ENCODE results near the gene GATAD1. TPM values are rescaled to one million over a fixed set of nuclear protein-coding genes. Genes with fewer than 3 reads are reported as not detected.
A peak's percentile ranks its signal among the peaks of the same experiment; 100 is the strongest.

Gene GATAD1
- total and polyA plus RNA-seq, 2 of the 13 experiments (the other 11 are each of a cell fraction or from before 2014, with no cell fraction given), result 20.6 to 42.1 TPM

DNA sequence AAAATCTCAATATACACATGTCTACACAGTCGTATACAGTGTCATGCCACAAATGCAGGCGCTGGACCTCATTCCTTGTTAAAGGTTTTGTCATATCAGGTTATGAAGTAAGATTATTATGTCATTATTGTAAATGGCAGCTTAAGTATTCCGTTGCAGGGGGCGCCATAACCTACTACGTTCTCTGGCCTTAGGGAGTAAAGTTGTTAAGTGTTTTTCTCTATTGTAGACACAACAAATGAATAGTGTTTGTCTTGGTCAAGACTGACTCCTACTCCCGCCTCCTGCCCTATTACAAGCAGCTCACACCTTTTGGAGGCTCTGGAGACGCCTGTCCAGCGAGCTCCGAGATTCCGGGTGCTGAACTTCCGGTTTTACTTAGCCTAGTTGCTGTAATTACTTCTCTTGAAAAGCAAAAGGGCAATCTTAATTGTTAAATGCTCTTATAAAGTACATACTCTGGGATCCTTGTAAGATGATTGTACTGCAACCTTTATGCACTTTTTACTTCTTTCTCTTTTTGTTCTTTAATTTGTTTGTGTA is 994 bp downstream of the GATAD1 start (continued):
- TF ChIP-seq ZNF572 (CRISPR knock-in tag; IDR thresholded peaks at IDR 0.05) (no peak), FOXP1 (IDR thresholded peaks at IDR 0.05) (no peak), FOXP1 (CRISPR knock-in tag; IDR thresholded peaks at IDR 0.05) (no peak), HBP1 (CRISPR knock-in tag; IDR thresholded peaks at IDR 0.05; ENCODE audit: low read depth) (no peak), ZNF605 (CRISPR knock-in tag; IDR thresholded peaks at IDR 0.05) (0 out of 2 replicates have a peak, but pooled peaks have one; percentile 36), NFE2 (CRISPR knock-in tag; IDR thresholded peaks at IDR 0.05) (no peak), TFE3 (CRISPR knock-in tag; IDR thresholded peaks at IDR 0.05) (no peak), ZNF589 (CRISPR knock-in tag; conservative IDR thresholded peaks at IDR 0.05) (no peak), MLXIP (CRISPR knock-in tag; IDR thresholded peaks at IDR 0.05; ENCODE audit: borderline replicate concordance) (no peak), SIN3B (IDR thresholded peaks at IDR 0.05; ENCODE audit: low read length) (no peak), GABPA (IDR thresholded peaks at IDR 0.05; ENCODE audit: low read depth, low read length) (0 out of 2 replicates have a peak, but pooled peaks have one; percentile 25), GABPA (CRISPR knock-in tag; IDR thresholded peaks at IDR 0.05; ENCODE audit: low read depth) (peak; percentile 79), THRA (CRISPR knock-in tag; IDR thresholded peaks at IDR 0.05; ENCODE audit: borderline replicate concordance) (no peak)
- TF ChIP-seq, protein P1, sequence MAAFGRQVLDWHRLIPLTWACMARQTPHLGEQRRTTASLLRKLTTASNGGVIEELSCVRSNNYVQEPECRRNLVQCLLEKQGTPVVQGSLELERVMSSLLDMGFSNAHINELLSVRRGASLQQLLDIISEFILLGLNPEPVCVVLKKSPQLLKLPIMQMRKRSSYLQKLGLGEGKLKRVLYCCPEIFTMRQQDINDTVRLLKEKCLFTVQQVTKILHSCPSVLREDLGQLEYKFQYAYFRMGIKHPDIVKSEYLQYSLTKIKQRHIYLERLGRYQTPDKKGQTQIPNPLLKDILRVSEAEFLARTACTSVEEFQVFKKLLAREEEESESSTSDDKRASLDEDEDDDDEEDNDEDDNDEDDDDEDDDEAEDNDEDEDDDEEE (CRISPR knock-in tag; IDR thresholded peaks at IDR 0.05), result no peak
- TF ChIP-seq, protein P2, sequence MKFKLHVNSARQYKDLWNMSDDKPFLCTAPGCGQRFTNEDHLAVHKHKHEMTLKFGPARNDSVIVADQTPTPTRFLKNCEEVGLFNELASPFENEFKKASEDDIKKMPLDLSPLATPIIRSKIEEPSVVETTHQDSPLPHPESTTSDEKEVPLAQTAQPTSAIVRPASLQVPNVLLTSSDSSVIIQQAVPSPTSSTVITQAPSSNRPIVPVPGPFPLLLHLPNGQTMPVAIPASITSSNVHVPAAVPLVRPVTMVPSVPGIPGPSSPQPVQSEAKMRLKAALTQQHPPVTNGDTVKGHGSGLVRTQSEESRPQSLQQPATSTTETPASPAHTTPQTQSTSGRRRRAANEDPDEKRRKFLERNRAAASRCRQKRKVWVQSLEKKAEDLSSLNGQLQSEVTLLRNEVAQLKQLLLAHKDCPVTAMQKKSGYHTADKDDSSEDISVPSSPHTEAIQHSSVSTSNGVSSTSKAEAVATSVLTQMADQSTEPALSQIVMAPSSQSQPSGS (CRISPR knock-in tag; IDR thresholded peaks at IDR 0.05), result 0 out of 2 replicates have a peak, but pooled peaks have one; percentile 16
- TF ChIP-seq, protein P3, sequence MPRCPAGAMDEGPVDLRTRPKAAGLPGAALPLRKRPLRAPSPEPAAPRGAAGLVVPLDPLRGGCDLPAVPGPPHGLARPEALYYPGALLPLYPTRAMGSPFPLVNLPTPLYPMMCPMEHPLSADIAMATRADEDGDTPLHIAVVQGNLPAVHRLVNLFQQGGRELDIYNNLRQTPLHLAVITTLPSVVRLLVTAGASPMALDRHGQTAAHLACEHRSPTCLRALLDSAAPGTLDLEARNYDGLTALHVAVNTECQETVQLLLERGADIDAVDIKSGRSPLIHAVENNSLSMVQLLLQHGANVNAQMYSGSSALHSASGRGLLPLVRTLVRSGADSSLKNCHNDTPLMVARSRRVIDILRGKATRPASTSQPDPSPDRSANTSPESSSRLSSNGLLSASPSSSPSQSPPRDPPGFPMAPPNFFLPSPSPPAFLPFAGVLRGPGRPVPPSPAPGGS (CRISPR knock-in tag; IDR thresholded peaks at IDR 0.05), result no peak
- TF ChIP-seq, protein P4, sequence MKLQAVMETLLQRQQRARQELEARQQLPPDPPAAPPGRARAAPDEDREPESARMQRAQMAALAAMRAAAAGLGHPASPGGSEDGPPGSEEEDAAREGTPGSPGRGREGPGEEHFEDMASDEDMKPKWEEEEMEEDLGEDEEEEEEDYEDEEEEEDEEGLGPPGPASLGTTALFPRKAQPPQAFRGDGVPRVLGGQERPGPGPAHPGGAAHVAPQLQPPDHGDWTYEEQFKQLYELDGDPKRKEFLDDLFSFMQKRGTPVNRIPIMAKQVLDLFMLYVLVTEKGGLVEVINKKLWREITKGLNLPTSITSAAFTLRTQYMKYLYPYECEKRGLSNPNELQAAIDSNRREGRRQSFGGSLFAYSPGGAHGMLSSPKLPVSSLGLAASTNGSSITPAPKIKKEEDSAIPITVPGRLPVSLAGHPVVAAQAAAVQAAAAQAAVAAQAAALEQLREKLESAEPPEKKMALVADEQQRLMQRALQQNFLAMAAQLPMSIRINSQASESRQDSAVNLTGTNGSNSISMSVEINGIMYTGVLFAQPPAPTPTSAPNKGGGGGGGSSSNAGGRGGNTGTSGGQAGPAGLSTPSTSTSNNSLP (IDR thresholded peaks at IDR 0.05; ENCODE audit: low read depth, low read length), result peak; percentile 58; the same call in 1 of the 2 replicates
